Loucy (cell line): ENCODE data around the gene RAB7B.

ENCODE experiments used
- H2AFZ ChIP-seq: fragments of 200-600 bp; sonication (generic); 2 replicates; pipeline ENCODE4 v1.6.0; 2016; ENCODE audit warnings: antibody characterized with exemption, mild to moderate bottlenecking, low read length, moderate library complexity
- H3F3A ChIP-seq: fragments of 200-600 bp; 2 replicates; pipeline ENCODE4 v1.6.0; 2016; ENCODE audit warnings: antibody characterized with exemption, low read depth, mild to moderate bottlenecking
- H3K27me3 ChIP-seq: fragments of 200-600 bp; sonication (generic); 2 replicates; pipeline ENCODE4 v1.6.1; 2014; ENCODE audit warnings: low read length, mild to moderate bottlenecking; ENCODE audit not compliant: insufficient read depth, poor library complexity, severe bottlenecking
- H3K36me3 ChIP-seq: fragments of 200-600 bp; sonication (generic); 2 replicates; pipeline ENCODE4 v1.6.1; 2016; ENCODE audit warnings: low read length; ENCODE audit not compliant: insufficient read depth
- H3K4me1 ChIP-seq: fragments of 200-600 bp; sonication (generic); 2 replicates; pipeline ENCODE4 v1.5.1; 2014; ENCODE audit warnings: low read length, mild to moderate bottlenecking; ENCODE audit not compliant: insufficient read depth, poor library complexity, severe bottlenecking
- H3K4me2 ChIP-seq: fragments of 200-600 bp; sonication (generic); 2 replicates; pipeline ENCODE4 v1.6.0; 2014; ENCODE audit warnings: antibody characterized with exemption, low read length, low read depth, mild to moderate bottlenecking; ENCODE audit not compliant: poor library complexity, severe bottlenecking
- H3K4me3 ChIP-seq: fragments of 200-600 bp; sonication (generic); 2 replicates; pipeline ENCODE4 v1.5.1; 2014; ENCODE audit warnings: low read length, mild to moderate bottlenecking, mixed read lengths; ENCODE audit not compliant: poor library complexity, severe bottlenecking
- H3K79me2 ChIP-seq: fragments of 200-600 bp; sonication (generic); 2 replicates; pipeline ENCODE4 v1.6.1; 2014; ENCODE audit warnings: low read length; ENCODE audit not compliant: insufficient read depth
- H3K9ac ChIP-seq: fragments of 200-600 bp; sonication (generic); 2 replicates; pipeline ENCODE4 v1.6.0; 2014; ENCODE audit warnings: mild to moderate bottlenecking, low read depth, low read length, moderate library complexity; ENCODE audit not compliant: poor library complexity, severe bottlenecking
- H3K9me2 ChIP-seq: fragments of 200-600 bp; sonication (generic); replicated peaks from 2 replicates; pipeline ENCODE4 v1.6.1; 2016; ENCODE audit warnings: low read depth, low read length, mixed read lengths
- H3K9me3 ChIP-seq: fragments of 200-600 bp; sonication (generic); 2 replicates; pipeline ENCODE4 v1.6.1; 2014; ENCODE audit warnings: mild to moderate bottlenecking, antibody characterized with exemption, low read length, low read depth; ENCODE audit not compliant: insufficient read depth
- H4K20me1 ChIP-seq: fragments of 200-600 bp; sonication (generic); 2 replicates; pipeline ENCODE4 v1.6.0; 2014; ENCODE audit warnings: antibody characterized with exemption, low read length, mild to moderate bottlenecking; ENCODE audit not compliant: insufficient read depth, poor library complexity, severe bottlenecking
- CTCF ChIP-seq: fragments of 200-600 bp; sonication (generic); conservative IDR thresholded peaks from 2 replicates; pipeline ENCODE4 v1.5.1; 2014; ENCODE audit warnings: mild to moderate bottlenecking, antibody characterized with exemption, low read length
- EZH2phosphoT487 ChIP-seq: fragments of 200-600 bp; IDR thresholded peaks from 2 replicates; pipeline ENCODE4 v1.6.1; 2018; ENCODE audit warnings: antibody characterized with exemption, mild to moderate bottlenecking, moderate library complexity, borderline replicate concordance

RAB7B gene

GRCh38 chr1:205988585-205988995 lies 14.6 kb downstream of the RAB7B start:
- H3K79me2 ChIP-seq, result no peaks in the 10 kb centered on the region
- H3F3A ChIP-seq, result no peaks in the 10 kb centered on the region
- H3K9me3 ChIP-seq, result no peaks in the 10 kb centered on the region
- H3K9ac ChIP-seq, result no peak overlapping the region
- H3K4me3 ChIP-seq, result no peak overlapping the region
- TF ChIP-seq EZH2phosphoT487, result no peak
- TF ChIP-seq CTCF, result no peak
- no peaks in the 10 kb centered on the region for H4K20me1 ChIP-seq
- H3K9me2 ChIP-seq, result no peaks in the 10 kb centered on the region
- H3K27me3 ChIP-seq, result no peaks in the 10 kb centered on the region
- no peak overlapping the region for H3K4me2 ChIP-seq
- H3K36me3 ChIP-seq, result no peaks in the 10 kb centered on the region
- H3K4me1 ChIP-seq, result peaks cover 18% of the 10 kb centered on the region
- no peak overlapping the region for H2AFZ ChIP-seq

GRCh38 chr1:205986861-205987260 lies 16.3 kb downstream of the RAB7B start:
- Histone ChIP-seq H4K20me1 (no peaks in the 10 kb centered on the region), H3K9ac (no peak overlapping the region)

GRCh38 chr1:205986292-205986691 lies 16.9 kb downstream of the RAB7B start:
- no peaks in the 10 kb centered on the region for H3K9me3 ChIP-seq
- TF ChIP-seq CTCF, result peak; percentile 41
- TF ChIP-seq EZH2phosphoT487, result no peak
- H2AFZ ChIP-seq, result no peak overlapping the region
- peaks cover 16% of the 10 kb centered on the region for H3K4me1 ChIP-seq
- H3K9ac ChIP-seq, result no peak overlapping the region
- H3F3A ChIP-seq, result no peaks in the 10 kb centered on the region
- no peaks in the 10 kb centered on the region for H3K79me2 ChIP-seq
- no peak overlapping the region for H3K4me3 ChIP-seq
- no peaks in the 10 kb centered on the region for H3K27me3 ChIP-seq
- H4K20me1 ChIP-seq, result no peaks in the 10 kb centered on the region
- no peaks in the 10 kb centered on the region for H3K9me2 ChIP-seq
- H3K36me3 ChIP-seq, result no peaks in the 10 kb centered on the region
- H3K4me2 ChIP-seq, result no peak overlapping the region

More at GRCh38 chr1:205986861-205987260, 16.3 kb downstream of the RAB7B start:
- Histone ChIP-seq H3K27me3 (no peaks in the 10 kb centered on the region), H3K4me3 (no peak overlapping the region), H3K9me3 (no peaks in the 10 kb centered on the region), H3K79me2 (no peaks in the 10 kb centered on the region), H3K36me3 (no peaks in the 10 kb centered on the region), H3K4me1 (peaks cover 18% of the 10 kb centered on the region), H3K4me2 (no peak overlapping the region), H3F3A (no peaks in the 10 kb centered on the region), H2AFZ (no peak overlapping the region), H3K9me2 (no peaks in the 10 kb centered on the region)
- TF ChIP-seq EZH2phosphoT487 (no peak), CTCF (no peak)
